Activated CD4-positive, alpha-beta T cell treated with anti-CD3 and anti-CD28 coated beads, Interleukin-2, amount 10 ng/mL, durations not matched to agents 24 days and 14 days (primary cell): Measurements from ENCODE around the gene RABGAP1. TPM values are rescaled to one million over a fixed set of nuclear protein-coding genes. Genes with fewer than 3 reads are reported as not detected.

Source experiments
- DNase-seq: peaks from one replicate; pipeline ENCODE4 v3.0.0; 2022
- H3K27ac Mint-ChIP-seq: one replicate; pipeline ENCODE4 v1.8.0; 2022; ENCODE audit warnings: mild to moderate bottlenecking, mixed read lengths
- H3K27me3 Mint-ChIP-seq: one replicate; pipeline ENCODE4 v1.8.0; 2022; ENCODE audit warnings: mixed read lengths
- H3K36me3 Mint-ChIP-seq: one replicate; pipeline ENCODE4 v1.8.0; 2022; ENCODE audit warnings: low read depth, mild to moderate bottlenecking, mixed read lengths
- H3K4me1 Mint-ChIP-seq: one replicate; pipeline ENCODE4 v1.8.0; 2021; ENCODE audit warnings: mixed read lengths
- H3K4me3 Mint-ChIP-seq: one replicate; pipeline ENCODE4 v1.8.0; 2022; ENCODE audit warnings: mild to moderate bottlenecking, moderate library complexity, mixed read lengths
- H3K9me3 Mint-ChIP-seq: one replicate; pipeline ENCODE4 v1.8.0; 2021; ENCODE audit warnings: mixed read lengths
- intact Hi-C: fragments of 100-400 bp; cut with micrococcal nuclease; formaldehyde crosslinking; loops from one replicate; pipeline ENCODE4 v1.15.1; 2023
- total RNA-seq: library from RNA; stranded (reverse); gene quantifications from 2 replicates; pipeline ENCODE4 v1.2.3, GENCODE V29; 2022

The RABGAP1 gene
- total RNA-seq, 1 donor from 2014 or later, result 25.7 TPM

DNA sequence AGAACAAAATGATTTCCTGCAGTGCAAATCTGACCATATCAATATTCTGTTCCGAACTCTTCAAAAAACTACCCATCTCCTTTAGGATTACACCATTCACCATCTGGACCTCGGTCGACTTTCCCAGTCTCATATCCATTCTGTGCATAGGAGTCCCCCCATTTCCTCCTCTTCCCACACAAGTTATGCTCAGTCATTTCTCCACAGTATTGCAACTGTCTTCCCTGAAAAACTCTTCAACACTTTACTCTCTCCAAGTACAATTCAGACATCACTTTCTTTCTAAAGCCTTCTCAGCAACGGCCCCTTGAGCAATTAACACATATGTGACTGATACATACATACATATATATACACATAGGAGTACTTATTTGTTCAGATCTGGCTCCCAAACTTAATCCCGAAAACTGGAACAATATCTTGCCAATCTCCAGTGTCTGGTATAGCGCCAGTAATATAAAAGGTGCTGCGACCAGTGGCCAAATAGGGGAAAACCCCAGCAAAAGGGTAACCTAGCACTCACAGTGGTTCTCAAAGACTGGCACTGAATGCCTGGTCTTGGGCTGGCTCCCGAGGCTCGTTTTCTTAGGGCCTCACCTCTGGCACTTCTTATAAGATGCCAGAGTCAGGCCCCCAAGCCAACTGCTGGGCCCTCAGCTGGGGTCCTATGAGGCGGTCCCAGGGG, 10.1 kb upstream of the RABGAP1 start:
- peaks cover 8% of the 10 kb centered on the region for H3K4me1 Mint-ChIP-seq
- no peaks in the 10 kb centered on the region for H3K9me3 Mint-ChIP-seq
- H3K27me3 Mint-ChIP-seq, result no peaks in the 10 kb centered on the region
- H3K4me3 Mint-ChIP-seq, result no peak overlapping the region
- peaks cover 5% of the 10 kb centered on the region for H3K36me3 Mint-ChIP-seq
- intact Hi-C loops, result loop anchor here (1.0 kb wide), 3 partner anchors 17 to 102 kb away; partner anchors contain the start of genes PDCL, RC3H2 and ZBTB6
- no peak overlapping the region for H3K27ac Mint-ChIP-seq
- no peak for DNase-seq

DNA sequence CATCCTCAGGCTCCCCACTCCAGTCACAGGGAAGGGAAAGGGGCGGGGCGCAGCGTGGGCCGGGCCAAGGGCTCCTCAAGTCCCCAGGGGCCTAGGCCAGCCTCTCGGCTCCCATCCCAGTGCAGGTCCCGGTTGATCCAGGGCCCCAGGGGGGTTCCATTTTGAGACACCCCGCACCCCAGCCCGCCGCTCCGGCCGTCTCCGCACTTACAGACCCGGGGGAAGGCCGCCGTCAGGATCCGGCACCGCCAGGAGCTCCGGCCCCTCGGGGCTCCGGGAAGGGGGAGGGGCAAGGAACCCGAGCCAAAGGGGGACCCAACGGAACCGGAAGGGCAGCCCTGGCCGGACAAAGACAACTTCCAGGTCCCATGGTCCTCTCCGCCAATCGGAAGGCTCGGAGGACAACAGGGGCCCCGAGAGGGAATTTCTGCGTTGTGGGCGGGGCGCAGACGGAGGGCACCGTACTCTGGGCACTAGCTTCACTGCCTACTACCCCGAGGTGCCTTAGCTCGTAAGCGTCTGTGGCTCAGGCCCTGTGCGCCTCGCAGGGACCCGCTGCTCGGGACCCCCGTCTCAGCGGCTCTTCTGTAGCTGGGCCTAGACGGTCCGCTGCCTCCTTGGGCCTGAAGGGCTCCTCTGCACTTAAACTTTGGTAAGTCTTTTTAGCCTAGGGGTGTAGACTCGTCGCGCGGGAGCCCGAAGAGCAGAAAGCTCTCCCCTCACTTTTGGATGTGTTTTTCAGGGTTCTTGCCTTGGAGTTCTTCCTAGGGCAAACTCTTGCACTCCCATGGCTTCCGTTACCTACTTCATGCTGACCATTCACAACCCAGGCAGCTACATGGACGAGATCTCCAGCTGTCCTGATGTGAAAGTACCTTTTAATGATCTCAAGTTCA, 9.3 kb upstream of the RABGAP1 start, which contains the start of gene ZBTB26:
ZBTB26 (minus strand) TSS at position 287 of the 896 bp plus-strand sequence. CDS start 11,578 bp downstream, outside the sequence.
- Mint-ChIP-seq H3K4me3 (no peak within 1 kb of the TSS), H3K4me1 (peaks cover 11% of the 10 kb centered on the region), H3K27ac (peak within 1 kb of the TSS; percentile 91), H3K36me3 (peaks cover 5% of the 10 kb centered on the region), H3K9me3 (no peaks in the 10 kb centered on the region), H3K27me3 (no peaks in the 10 kb centered on the region)
- intact Hi-C loops, result loop anchor here (1.0 kb wide), 4 partner anchors 9 to 103 kb away; partner anchors contain the start of genes PDCL, RC3H2 and ZBTB6
- DNase-seq, result peak; percentile 96

- no peak overlapping the region for H3K4me3 Mint-ChIP-seq
Measured at GRCh38 chr9:122936464-122936863, 4.4 kb upstream of the RABGAP1 start.

GRCh38 chr9:122936883-122937282, 3.9 kb upstream of the RABGAP1 start:
- intact Hi-C loops, result no loop called here
- H3K27me3 Mint-ChIP-seq, result no peaks in the 10 kb centered on the region

More at GRCh38 chr9:122936464-122936863, 4.4 kb upstream of the RABGAP1 start:
- H3K27ac Mint-ChIP-seq, result no peak overlapping the region
- no peaks in the 10 kb centered on the region for H3K9me3 Mint-ChIP-seq
- no peaks in the 10 kb centered on the region for H3K27me3 Mint-ChIP-seq
- DNase-seq, result no peak
- intact Hi-C loops, result no loop called here
- H3K36me3 Mint-ChIP-seq, result peaks cover 18% of the 10 kb centered on the region
- peaks cover 20% of the 10 kb centered on the region for H3K4me1 Mint-ChIP-seq

DNA sequence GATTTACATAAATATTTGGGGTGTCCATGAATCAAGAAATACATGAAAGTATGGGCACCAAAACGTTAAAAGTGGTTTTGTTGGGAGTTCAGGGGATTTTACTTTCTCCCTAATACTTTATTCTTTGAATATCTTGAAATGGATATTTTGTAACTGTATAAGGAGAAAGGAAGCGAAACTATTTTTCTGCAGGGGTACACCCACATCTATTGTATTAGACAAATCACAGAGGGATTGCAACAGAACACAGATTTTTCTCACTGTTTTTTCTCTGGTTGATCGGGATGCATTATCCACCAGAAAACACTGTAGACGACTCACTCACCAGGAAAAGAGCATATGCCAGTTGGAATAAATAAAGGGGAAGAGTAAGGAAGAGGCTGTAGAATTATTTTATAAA, 1.2 kb upstream of the RABGAP1 start:
- Mint-ChIP-seq H3K27me3 (no peaks in the 10 kb centered on the region), H3K4me3 (peak overlapping the region; percentile 50), H3K36me3 (peaks cover 15% of the 10 kb centered on the region), H3K4me1 (peaks cover 22% of the 10 kb centered on the region), H3K27ac (no peak overlapping the region), H3K9me3 (no peaks in the 10 kb centered on the region)
- DNase-seq, result no peak
- intact Hi-C loops, result no loop called here

More at GRCh38 chr9:122936883-122937282, 3.9 kb upstream of the RABGAP1 start:
- peaks cover 17% of the 10 kb centered on the region for H3K36me3 Mint-ChIP-seq
- no peaks in the 10 kb centered on the region for H3K9me3 Mint-ChIP-seq
- H3K4me3 Mint-ChIP-seq, result no peak overlapping the region
- no peak for DNase-seq
- no peak overlapping the region for H3K27ac Mint-ChIP-seq
- H3K4me1 Mint-ChIP-seq, result peaks cover 24% of the 10 kb centered on the region

DNA sequence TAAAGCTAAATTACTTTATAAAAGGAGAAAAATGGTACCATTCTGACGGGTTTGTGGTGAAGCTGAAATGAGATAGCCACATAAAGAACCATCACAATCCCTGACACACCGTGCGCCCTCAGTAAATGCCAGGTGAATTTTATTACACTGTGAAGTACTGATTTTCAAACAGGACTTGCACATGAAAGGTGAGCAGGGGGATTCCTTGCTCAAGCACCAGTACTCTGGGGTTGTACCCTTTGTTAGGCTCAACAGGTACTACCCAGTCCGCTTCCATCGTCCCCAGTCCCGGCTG, 419 bp upstream of the RABGAP1 start:
- intact Hi-C loops, result loop anchor here (1.0 to 10.0 kb wide), 8 partner anchors 8 to 1474 kb away; partner anchors contain the start of genes PSMB7, RC3H2 and ZBTB6
- Mint-ChIP-seq H3K36me3 (peaks cover 18% of the 10 kb centered on the region), H3K4me3 (peak overlapping the region; percentile 99), H3K4me1 (peaks cover 26% of the 10 kb centered on the region), H3K27me3 (no peaks in the 10 kb centered on the region), H3K9me3 (no peaks in the 10 kb centered on the region), H3K27ac (peak overlapping the region; percentile 89)
- DNase-seq, result no peak

GRCh38 chr9:122941582-122942234, 888 bp downstream of the RABGAP1 start:
- no peak for DNase-seq
- Mint-ChIP-seq H3K9me3 (no peaks in the 10 kb centered on the region), H3K27ac (peak overlapping the region; percentile 90), H3K27me3 (no peaks in the 10 kb centered on the region), H3K36me3 (peaks cover 17% of the 10 kb centered on the region), H3K4me1 (peaks cover 29% of the 10 kb centered on the region), H3K4me3 (peak overlapping the region; percentile 99)
- intact Hi-C loops, result loop anchor here (1.0 to 10.0 kb wide), 7 partner anchors 29 to 1473 kb away; partner anchors contain the start of genes PDCL, PSMB7 and ZBTB6

GRCh38 chr9:122944960-122945888, 4.4 kb downstream of the RABGAP1 start:
- no peaks in the 10 kb centered on the region for H3K9me3 Mint-ChIP-seq
- H3K4me3 Mint-ChIP-seq, result no peak overlapping the region

DNA sequence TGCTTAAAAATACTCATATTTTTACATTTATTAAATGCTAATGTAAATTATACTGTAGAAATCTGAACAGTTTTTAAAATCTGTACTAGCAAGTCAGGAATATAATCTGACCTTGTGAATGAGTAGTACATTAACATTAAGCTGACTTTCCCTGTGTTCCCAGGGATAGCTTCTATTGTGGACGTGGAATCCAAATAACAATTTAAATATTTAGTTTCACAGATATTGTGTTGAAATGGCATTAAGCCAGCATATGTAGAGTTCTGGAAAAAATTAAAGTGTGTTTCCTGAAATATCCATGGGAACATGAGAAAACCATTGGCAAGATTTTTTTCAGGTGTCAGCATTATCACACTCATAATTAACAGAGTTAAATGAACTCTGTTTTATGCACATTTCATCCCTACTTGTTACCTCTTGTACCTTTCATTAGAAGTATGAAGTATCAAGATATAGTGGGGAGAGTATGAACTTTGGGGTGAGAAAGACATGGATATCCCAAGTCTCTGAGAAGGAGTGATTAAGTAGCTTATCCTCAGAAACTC, 5.7 kb downstream of the RABGAP1 start:
- Mint-ChIP-seq H3K4me1 (peaks cover 36% of the 10 kb centered on the region), H3K27me3 (no peaks in the 10 kb centered on the region), H3K36me3 (peaks cover 9% of the 10 kb centered on the region), H3K9me3 (no peaks in the 10 kb centered on the region), H3K4me3 (no peak overlapping the region), H3K27ac (no peak overlapping the region)
- DNase-seq, result no peak
- intact Hi-C loops, result loop anchor here (10.0 kb wide), 4 partner anchors 118 to 1468 kb away; partner anchors contain the start of gene PSMB7

More at GRCh38 chr9:122944960-122945888, 4.4 kb downstream of the RABGAP1 start:
- H3K27ac Mint-ChIP-seq, result no peak overlapping the region
- peaks cover 38% of the 10 kb centered on the region for H3K4me1 Mint-ChIP-seq
- no peaks in the 10 kb centered on the region for H3K27me3 Mint-ChIP-seq
- peaks cover 11% of the 10 kb centered on the region for H3K36me3 Mint-ChIP-seq
- intact Hi-C loops, result loop anchor here (5.0 to 10.0 kb wide), 5 partner anchors 42 to 1470 kb away; partner anchors contain the start of gene PSMB7
- no peak for DNase-seq

GRCh38 chr9:122948313-122948712, 7.5 kb downstream of the RABGAP1 start:
- intact Hi-C loops, result loop anchor here (10.0 kb wide), 4 partner anchors 116 to 1466 kb away; partner anchors contain the start of gene PSMB7
- H3K4me3 Mint-ChIP-seq, result no peak overlapping the region
- H3K27ac Mint-ChIP-seq, result no peak overlapping the region
- peaks cover 28% of the 10 kb centered on the region for H3K4me1 Mint-ChIP-seq
- H3K36me3 Mint-ChIP-seq, result peaks cover 9% of the 10 kb centered on the region
- H3K9me3 Mint-ChIP-seq, result no peaks in the 10 kb centered on the region
- no peak for DNase-seq
- no peaks in the 10 kb centered on the region for H3K27me3 Mint-ChIP-seq

DNA sequence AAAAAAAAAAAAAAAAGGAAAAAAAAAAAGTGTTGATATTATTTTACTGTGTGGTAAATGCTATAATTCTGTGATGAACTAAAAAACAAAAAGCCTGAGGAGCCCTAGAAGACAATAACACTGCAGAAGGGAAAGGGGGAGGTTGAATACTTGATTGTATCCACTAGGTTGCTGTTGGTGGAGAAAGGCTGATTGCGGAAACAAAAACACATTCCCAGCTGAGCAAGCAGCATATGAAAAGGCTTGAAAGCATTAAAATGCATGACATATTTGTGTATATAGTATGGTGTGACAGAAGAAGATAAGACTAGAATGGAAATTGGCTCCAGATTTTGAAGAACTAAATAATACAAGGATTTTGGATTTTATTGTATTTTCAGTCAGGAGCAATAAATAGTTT, 8.9 kb downstream of the RABGAP1 start:
- DNase-seq, result no peak
- intact Hi-C loops, result loop anchor here (10.0 kb wide), 4 partner anchors 115 to 1465 kb away; partner anchors contain the start of gene PSMB7
- no peaks in the 10 kb centered on the region for H3K27me3 Mint-ChIP-seq
- peaks cover 9% of the 10 kb centered on the region for H3K36me3 Mint-ChIP-seq
- no peak overlapping the region for H3K4me3 Mint-ChIP-seq
- no peak overlapping the region for H3K27ac Mint-ChIP-seq
- peaks cover 29% of the 10 kb centered on the region for H3K4me1 Mint-ChIP-seq
- no peaks in the 10 kb centered on the region for H3K9me3 Mint-ChIP-seq

GRCh38 chr9:122950263-122950662, 9.4 kb downstream of the RABGAP1 start:
- Mint-ChIP-seq H3K27ac (no peak overlapping the region), H3K36me3 (peaks cover 6% of the 10 kb centered on the region), H3K4me3 (no peak overlapping the region), H3K27me3 (no peaks in the 10 kb centered on the region), H3K9me3 (no peaks in the 10 kb centered on the region), H3K4me1 (peaks cover 27% of the 10 kb centered on the region)
- intact Hi-C loops, result no loop called here
- no peak for DNase-seq
